Measurements from ENCODE around the gene NHLRC2. TPM values are rescaled to one million over a fixed set of nuclear protein-coding genes. Genes with fewer than 3 reads are reported as not detected.

NHLRC2 gene
- total RNA-seq, 6 experiments from 2014 or later = 14.5 to 28.4 (median 23.0) TPM

DNA sequence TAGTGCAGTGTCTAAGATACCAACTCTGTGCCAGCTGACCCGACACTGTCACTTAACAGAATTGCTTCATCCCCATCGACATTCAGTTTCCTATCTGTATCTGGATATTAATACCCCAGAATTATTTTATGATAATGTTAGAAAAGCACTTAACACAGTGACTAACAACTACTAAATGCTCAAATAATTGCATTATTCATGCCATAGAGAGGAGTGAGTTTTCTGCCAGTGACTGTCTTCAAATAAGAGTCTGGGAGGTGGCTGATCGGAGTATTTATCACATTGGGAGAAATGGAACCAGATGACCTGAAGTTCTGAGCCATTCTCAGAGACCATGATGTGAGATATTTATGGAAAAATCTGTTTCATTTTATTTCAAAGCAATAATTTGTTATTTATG, 65.7 kb downstream of the NHLRC2 start:
- no peak for DNase-seq
- no peak overlapping the region for H3K27ac ChIP-seq
- no peak for ATAC-seq
- WGBS (ENCODE audit: insufficient coverage, low coverage, low lambda C conversion rate, missing lambda C conversion rate) = 42% methylated on average over 3 of the region's 3 CpGs
- no peak overlapping the region for H3K4me3 ChIP-seq
- H3K27me3 ChIP-seq = no peaks in the 10 kb centered on the region
- H3K36me3 ChIP-seq = no peaks in the 10 kb centered on the region
- H3K4me1 ChIP-seq = peaks cover 0 to 3% (median 2%) of the 10 kb centered on the region in 4 donors
- TF ChIP-seq POLR2A (IDR thresholded peaks at IDR 0.05) (no peak), CTCF (IDR thresholded peaks at IDR 0.05) (no peak)
- intact Hi-C loops (cut with DNase I) = no loop called here
- H3K9me3 ChIP-seq = no peaks in the 10 kb centered on the region

DNA sequence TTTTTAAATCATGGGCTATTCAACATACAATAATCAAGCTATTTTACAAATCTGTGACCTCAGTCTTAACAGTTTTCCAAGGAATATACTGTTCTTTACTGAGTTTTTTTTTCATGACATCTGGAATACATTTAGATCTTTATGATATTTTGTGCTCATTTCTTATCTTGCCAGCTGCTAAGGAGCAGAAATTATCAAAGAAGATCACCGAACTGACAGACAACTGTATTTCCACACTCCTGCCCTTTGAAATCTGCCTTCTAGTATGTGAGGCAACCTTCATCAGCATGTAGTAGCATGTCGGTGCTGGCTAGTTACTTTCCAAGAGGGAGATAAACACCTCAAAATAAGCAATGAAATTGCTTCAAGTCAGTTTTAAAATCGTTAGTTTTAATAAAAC, 66.4 kb downstream of the NHLRC2 start:
- H3K9me3 ChIP-seq = no peaks in the 10 kb centered on the region
- 12% methylated on average over 3 of the region's 3 CpGs for WGBS (ENCODE audit: insufficient coverage, low coverage, low lambda C conversion rate, missing lambda C conversion rate)
- no peak overlapping the region for H3K27ac ChIP-seq
- H3K4me1 ChIP-seq = peaks cover 0 to 3% (median 2%) of the 10 kb centered on the region in 4 donors
- no peaks in the 10 kb centered on the region for H3K36me3 ChIP-seq
- TF ChIP-seq POLR2A (IDR thresholded peaks at IDR 0.05) (no peak), CTCF (IDR thresholded peaks at IDR 0.05) (no peak)
- H3K27me3 ChIP-seq = no peaks in the 10 kb centered on the region
- DNase-seq = no peak
- intact Hi-C loops (cut with DNase I) = no loop called here
- ATAC-seq = peak in 3 of 4 donors; percentile 53 to 76 (median 55)
- H3K4me3 ChIP-seq = no peak overlapping the region

DNA sequence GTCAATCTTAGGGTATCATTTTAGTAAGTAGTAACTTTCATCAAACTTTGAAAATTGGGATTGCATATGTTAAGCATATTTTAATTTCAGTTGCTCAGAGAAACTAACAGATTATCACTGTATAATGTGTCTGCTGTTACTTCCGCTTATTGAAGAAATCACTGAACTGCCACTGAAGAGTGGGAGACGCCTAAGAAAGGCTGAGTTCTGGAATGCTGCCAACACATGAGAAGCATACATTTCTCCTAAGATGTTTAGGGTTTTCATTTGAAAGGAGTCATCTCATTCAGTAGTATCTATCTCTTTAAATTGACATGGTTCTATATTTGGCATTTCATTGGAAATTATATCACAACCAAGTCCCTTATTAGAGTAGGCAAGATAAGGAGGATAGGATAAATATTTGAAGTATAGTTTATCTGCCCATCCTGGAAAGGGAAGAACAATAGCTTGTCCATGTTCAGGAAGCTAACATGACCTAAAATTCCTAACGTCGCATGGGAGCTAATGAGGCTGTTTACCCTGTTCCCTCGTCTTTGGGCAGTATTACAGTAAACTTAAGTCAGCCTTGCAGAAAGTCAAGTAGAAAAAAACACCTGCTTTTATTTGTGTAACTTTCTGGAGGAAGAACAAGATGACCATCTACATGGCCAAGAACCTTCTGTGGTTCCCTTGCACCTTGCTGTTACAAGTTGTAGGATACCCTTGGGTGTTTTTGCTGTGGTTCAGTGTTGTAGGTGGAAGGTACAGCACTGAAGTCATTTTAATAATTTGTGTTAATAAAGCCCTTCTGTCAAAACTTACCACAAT, 67.3 kb downstream of the NHLRC2 start:
- DNase-seq (no peak), ATAC-seq (peak in 3 of 4 donors; percentile 11 to 44 (median 15))
- H3K4me1 ChIP-seq = peaks cover 0 to 3% (median 2%) of the 10 kb centered on the region in 4 donors
- no peaks in the 10 kb centered on the region for H3K27me3 ChIP-seq
- no peak overlapping the region for H3K4me3 ChIP-seq
- intact Hi-C loops (cut with DNase I) = no loop called here
- H3K36me3 ChIP-seq = no peaks in the 10 kb centered on the region
- no peak overlapping the region for H3K27ac ChIP-seq
- H3K9me3 ChIP-seq = no peaks in the 10 kb centered on the region
- no peak for TF ChIP-seq CTCF (IDR thresholded peaks at IDR 0.05)
- TF ChIP-seq POLR2A (IDR thresholded peaks at IDR 0.05) = no peak
- 45% methylated on average over 5 of the region's 5 CpGs for WGBS (ENCODE audit: insufficient coverage, low coverage, low lambda C conversion rate, missing lambda C conversion rate)

DNA sequence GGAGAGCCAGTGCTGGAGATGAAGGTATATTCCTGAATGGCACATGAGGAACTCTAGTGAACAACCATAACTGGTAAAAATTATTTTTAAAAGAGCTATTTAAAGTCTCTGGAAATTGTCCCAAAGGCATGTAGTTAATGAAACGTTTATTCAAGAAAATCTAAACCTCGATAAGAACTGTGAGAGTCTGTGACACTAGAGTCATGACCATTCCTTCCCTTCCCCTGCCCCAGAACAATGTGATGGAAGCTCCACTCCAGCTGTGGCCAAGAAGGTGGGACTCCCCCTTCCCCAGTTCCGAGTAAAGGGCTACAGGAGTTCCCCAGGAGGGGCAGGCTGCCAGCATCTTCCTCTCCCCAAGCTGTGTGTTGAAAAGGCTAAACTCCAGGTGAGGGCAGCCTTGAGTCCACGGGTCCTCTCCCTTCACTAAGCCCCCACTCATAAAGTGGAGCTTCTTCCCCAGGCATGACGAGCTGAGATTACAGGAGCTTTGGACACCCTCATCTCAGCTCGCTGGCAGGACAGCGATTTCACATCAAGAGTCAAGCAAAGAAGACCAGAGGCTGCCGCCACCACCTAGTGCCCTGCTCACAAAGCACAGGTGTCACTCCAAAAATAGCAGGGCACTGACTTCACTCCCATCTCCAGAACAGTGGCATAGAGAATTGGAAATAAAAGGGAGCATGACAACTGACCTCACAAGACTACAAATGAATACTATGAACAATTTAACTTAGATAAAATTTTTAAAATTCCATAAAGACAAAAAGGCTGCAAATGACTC, 68.5 kb downstream of the NHLRC2 start:
- Histone ChIP-seq H3K4me1 (peaks cover 0 to 3% (median 2%) of the 10 kb centered on the region in 4 donors), H3K9me3 (no peaks in the 10 kb centered on the region), H3K4me3 (no peak overlapping the region), H3K27me3 (no peaks in the 10 kb centered on the region), H3K27ac (no peak overlapping the region), H3K36me3 (no peaks in the 10 kb centered on the region)
- no peak for TF ChIP-seq POLR2A (IDR thresholded peaks at IDR 0.05)
- peak in 2 of 4 donors; percentile 17 to 20 for TF ChIP-seq CTCF (IDR thresholded peaks at IDR 0.05)
- ATAC-seq (peak; percentile 70 to 75 (median 72)), DNase-seq (peak in 1 of 3 donors; percentile 51)
- WGBS (ENCODE audit: insufficient coverage, low coverage, low lambda C conversion rate, missing lambda C conversion rate) = 17% methylated on average over 4 of the region's 8 CpGs
- intact Hi-C loops (cut with DNase I) = no loop called here
